Activated CD4-positive, CD25-positive, alpha-beta regulatory T cell treated with anti-CD3 and anti-CD28 coated beads, Interleukin-2, amount 50 U/mL, for 72 hours (primary cell): ENCODE measurements around the gene PRKCZ.

Experiments
- DNase-seq: peaks from one replicate; pipeline ENCODE4 v3.0.0; 2021

The PRKCZ gene

GRCh38 chr1:2213576-2214505, 163.6 kb downstream of the PRKCZ start:
- DNase-seq, result no peak

GRCh38 chr1:2214541-2215241, 164.5 kb downstream of the PRKCZ start:
- no peak for DNase-seq

DNA sequence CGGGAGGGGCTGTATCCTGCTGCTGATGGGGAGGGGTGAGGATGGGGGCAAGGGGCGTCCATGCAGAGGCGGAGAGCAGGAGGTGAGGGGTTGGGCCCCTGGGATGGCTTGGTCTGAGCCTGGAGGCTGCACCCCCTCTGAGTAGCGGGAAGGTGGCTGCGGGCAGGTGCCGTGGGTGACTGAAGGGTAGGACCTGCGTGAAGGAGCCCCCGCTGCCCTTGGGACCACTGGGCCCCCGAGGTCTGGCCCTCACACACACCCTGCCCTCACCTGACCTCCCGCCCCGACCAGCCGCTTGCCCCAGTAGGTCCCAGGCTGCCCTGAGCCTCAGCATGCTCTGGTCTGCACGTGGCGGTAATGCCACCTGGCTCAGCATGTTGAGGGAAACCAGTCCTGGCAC, 165.1 kb downstream of the PRKCZ start:
- no peak for DNase-seq

GRCh38 chr1:2215909-2216766, 165.9 kb downstream of the PRKCZ start:
- DNase-seq, result no peak

GRCh38 chr1:2216767-2217058, 166.5 kb downstream of the PRKCZ start:
- no peak for DNase-seq

- DNase-seq, result no peak
Observed at GRCh38 chr1:2221271-2221670, 171.1 kb downstream of the PRKCZ start.

GRCh38 chr1:2224170-2224584, 174.0 kb downstream of the PRKCZ start:
- DNase-seq, result no peak

GRCh38 chr1:2224631-2225428, 174.6 kb downstream of the PRKCZ start:
- no peak for DNase-seq

DNA sequence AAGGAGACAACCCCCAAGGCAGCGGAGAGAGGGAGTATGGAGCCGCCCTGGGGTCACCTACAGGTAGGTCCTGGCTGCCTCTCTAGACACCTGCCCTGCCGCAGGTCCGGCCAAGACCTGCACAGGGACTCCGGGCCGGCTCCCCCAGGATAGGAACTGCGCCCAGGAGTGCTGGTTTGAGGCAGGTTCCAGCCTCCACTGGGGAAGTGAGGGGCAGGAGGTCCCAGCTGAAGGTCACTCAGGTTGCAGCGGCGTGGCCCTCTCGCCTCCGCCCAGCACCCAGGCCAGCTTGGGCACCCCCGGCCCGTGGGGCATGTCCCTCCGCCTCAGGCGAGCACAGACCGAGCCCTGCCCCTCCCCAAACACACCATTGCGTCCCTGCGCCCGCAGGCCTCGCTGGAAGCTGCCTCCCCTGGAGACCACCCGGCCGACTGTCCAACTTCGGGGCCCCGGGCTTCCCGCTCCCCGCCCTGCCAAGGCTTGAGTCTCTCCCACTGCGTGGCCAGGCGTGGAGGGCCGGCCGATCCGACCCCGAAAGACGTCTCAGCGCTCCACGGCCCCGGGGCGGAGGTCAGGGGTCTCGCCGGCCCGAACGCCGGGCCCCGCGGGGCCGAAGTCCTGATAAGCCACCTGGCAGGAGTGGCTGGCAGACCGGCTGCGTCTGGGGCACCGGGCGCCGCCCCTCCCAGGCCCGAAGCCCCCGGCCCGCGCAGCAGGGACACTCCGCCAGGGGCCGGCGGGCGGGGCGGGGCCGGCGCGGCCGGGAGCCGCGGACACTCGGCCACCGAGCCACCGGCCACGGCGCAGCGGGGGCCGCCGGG, 176.5 kb downstream of the PRKCZ start:
- no peak for DNase-seq

DNA sequence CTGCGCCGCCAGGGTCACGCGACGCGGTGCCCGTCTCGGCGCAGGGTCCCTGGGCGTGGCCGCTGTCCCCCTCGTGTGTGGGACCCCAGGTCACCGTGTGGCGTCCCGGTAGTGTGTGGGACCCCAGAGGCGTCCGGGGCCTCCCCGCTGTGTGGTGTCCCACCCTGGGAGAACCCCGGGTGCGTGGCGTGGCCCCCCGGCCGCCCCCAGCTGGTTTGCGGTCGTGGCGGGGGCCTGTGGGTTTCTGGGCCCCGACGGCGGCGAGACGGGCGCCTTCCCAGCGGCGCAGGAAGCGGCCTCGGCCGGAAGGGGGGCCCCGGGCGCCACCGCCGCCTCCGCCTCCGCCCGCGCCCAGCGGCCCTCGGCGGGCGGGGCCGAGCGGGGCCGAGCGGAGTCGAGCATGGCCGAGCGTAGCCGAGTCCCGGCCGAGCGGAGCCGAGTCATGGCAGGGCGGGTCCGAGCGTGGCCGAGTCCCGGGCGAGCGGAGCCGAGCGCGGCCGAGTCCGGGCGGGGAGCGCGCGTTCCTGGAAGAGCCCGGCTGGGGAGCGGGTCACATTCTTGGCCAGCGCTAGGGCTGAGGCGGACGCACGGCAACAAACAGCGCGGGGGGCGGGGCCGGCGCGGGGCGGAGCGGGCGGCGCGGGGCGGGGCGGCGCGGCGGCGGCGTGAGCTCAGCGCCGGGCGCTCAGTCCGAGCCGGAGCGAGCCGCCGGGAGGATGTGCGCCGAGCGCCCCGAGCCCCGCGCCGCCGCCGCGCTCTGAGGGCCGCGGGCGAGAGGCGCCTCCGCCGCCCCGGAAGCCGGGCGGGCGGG, 177.3 kb downstream of the PRKCZ start:
- DNase-seq, result peak; percentile 96

DNA sequence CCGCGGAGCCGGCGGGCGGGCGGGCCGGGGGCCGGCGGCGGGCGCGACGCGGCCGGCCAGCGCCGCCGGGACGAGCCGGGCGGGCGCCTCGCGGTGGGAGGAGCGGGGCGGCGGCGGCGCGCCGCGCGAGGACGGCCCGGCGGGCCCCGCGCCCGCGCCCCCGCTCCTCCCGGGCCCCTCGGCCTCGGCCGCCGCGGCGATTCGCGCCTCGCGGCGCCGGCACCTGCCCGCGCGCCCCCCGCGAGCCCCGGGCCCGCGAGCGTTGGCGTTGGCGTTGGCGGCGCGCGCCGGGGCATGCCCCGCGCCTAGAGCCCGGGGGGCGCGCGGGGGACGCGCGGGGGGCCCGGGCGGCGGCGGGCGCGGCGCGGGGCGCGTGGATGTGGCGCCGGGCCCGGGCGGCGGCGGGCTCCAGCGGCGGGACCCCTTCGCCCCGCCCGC, 178.0 kb downstream of the PRKCZ start, which contains the start of gene SKI:
Gene SKI, plus strand, starts transcription at position 163 of the 438 bp plus-strand sequence. CDS start 448 bp downstream, outside the sequence.
- DNase-seq, result no peak

GRCh38 chr1:2228694-2229036, 178.5 kb downstream of the PRKCZ start:
- DNase-seq, result no peak

- peak; percentile 61 for DNase-seq
Observed at GRCh38 chr1:2229037-2229864, 179.0 kb downstream of the PRKCZ start.

- DNase-seq, result no peak
Observed at GRCh38 chr1:2229911-2230731, 179.9 kb downstream of the PRKCZ start.

DNA sequence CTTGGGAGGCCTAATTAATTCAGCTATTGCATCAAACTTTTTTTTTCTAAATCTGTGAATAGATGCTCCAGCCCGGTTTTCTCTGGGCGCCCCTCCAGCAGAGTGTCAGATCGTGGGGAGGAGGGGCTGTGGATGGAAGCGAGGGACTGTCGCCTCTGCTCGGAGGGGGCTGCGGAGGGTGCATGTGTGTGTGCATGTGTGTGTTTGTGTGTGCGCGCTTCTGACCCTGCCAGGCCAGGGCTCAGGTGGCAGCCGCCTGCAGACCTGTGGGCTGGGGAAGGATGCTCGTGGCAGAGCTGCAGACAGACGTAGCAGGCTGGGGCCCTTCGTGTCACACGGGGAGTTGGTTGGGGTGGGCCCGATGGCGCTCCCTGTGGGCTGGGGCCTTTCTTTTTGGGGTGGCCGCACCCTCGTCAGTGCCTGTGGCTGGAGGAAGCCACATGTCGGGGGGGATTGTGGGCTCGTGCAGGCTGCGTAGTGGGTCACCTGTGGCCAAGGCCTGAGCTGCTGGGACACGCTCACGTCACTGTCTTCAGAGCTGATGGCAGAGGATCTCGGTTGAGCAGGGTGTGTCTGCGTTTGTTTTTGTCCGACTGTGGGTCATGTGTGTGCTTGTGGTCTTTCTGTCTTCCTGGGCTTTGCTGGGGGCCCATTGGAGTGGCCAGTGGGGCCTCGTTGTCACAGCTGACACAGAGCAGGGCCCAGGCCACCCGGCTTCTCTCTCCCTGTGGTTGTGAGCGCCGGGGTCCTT, 180.7 kb downstream of the PRKCZ start:
- peak; percentile 47 for DNase-seq

GRCh38 chr1:2231532-2232254, 181.5 kb downstream of the PRKCZ start:
- DNase-seq, result peak; percentile 70

DNA sequence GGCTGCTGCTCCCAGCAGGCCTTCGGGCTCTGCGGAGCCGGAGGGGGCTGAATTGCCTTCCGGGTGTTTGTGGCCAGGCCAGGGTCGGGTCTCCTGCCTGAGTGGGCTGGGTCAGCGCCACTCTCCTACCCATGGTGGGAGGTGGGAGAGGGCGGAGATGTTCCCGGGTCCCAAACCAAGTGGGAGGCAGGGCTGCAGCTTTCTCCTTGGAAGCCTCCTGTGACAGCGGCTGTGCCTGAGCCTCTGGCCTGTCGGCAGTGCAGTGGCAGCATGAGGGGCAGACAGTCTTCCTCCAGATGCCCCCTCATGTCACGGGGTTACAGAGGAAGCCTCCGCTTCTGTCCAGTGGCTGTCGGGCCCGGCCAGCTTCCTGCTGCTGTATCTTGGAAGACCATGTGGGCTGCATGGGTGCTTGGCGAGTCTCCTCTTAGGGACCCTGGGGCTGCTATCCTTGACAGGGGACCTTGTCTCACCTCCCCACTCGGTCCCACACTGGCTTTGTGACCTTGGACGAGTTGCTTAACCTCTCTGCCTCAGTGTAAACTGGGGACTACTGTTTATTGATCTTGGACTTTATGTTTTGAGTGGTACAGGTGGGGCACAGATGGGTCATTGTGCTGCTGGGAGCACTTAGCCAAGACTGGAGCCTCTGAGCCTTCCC, 182.2 kb downstream of the PRKCZ start:
- no peak for DNase-seq
